OCI-M1 (cell line): ENCODE measurements around the gene TNK2.
"Not testable (repeated sequence)": the region's sequence is repeated elsewhere in the genome, so short reads cannot be mapped to it uniquely, and the experiment has no call there.

Source experiments
- DNase-seq: peaks from one replicate; lab custom pipeline; 2025; lab: John Stamatoyannopoulos, UW

Gene TNK2

DNA sequence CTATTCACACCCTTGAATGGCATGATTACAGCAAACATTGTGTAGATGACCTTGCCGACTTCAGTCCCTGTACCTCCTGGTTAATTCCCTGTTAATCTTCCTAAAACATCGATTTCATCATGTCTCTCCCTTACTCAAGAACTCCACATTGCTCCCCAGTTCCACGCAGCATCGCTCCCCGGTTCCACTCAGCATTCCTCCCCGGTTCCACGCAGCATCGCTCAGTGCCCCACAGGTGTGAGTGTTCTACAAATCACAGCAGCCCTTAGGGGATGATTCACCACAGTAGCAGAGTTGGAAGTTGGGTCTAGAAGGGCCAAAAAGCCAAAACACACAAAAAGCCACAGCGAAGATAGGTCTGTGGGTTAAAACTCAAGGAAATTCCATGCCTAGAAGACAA is 8.6 kb upstream of the TNK2 start:
- DNase-seq = no peak

GRCh38 chr3:195916291-195916690 is 7.9 kb upstream of the TNK2 start:
- no peak for DNase-seq

GRCh38 chr3:195914648-195915473 is 6.5 kb upstream of the TNK2 start:
- DNase-seq = no peak

DNA sequence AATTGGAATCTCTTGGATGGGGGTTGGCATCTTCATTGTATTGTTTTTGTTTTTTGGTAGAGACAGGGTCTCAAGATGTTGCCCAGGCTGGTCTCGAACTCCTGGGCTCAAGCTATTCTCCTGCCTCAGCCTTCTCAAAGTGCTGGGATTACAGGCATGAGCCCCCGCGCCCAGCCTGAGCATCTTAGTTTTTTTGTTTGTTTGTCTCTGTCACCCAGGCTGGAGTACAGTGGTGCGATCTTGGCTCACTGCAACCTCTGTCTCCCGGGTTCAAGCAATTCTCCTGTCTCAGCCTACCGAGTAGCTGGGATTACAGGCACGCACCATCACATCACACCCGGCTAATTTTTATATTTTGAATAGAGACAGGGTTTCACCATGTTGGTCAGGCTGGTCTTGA is 5.8 kb upstream of the TNK2 start:
- not testable (repeated sequence) for DNase-seq

DNA sequence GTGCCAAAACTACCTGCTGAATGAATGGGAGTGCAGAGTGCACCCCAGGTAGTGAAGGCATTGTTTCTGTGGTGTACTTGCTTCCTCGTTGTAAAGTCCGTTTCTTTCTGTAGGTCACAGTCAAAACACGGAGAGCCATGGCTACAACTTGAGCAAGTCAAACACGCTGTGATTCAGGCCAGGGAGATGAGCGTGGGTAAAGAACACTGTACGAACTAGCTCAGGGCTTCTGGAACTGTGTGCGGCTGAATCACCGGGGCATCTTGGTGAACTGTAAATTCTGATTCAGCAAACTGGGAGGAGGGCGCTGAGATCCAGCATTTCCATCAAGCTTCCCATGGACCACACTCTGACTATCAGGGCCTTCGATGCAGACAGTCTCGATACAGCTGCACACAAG is 5.0 kb upstream of the TNK2 start:
- no peak for DNase-seq

DNA sequence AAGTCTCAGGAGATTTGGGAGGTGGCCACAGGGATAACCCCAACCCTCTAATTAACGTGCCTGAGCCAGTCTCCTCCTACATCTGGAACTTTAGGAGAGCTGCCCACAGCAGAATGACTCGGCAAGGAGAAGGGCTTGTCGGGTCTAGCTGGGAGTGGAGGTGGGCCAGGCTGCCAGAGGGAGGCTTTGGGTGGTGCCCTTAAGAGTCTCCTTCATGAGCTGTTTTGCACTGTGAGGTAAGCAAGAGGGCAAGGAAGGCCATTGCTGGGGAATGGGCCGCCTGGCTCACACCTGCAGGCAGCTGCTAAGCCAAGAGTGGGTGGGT is 3.6 kb upstream of the TNK2 start:
- no peak for DNase-seq

DNA sequence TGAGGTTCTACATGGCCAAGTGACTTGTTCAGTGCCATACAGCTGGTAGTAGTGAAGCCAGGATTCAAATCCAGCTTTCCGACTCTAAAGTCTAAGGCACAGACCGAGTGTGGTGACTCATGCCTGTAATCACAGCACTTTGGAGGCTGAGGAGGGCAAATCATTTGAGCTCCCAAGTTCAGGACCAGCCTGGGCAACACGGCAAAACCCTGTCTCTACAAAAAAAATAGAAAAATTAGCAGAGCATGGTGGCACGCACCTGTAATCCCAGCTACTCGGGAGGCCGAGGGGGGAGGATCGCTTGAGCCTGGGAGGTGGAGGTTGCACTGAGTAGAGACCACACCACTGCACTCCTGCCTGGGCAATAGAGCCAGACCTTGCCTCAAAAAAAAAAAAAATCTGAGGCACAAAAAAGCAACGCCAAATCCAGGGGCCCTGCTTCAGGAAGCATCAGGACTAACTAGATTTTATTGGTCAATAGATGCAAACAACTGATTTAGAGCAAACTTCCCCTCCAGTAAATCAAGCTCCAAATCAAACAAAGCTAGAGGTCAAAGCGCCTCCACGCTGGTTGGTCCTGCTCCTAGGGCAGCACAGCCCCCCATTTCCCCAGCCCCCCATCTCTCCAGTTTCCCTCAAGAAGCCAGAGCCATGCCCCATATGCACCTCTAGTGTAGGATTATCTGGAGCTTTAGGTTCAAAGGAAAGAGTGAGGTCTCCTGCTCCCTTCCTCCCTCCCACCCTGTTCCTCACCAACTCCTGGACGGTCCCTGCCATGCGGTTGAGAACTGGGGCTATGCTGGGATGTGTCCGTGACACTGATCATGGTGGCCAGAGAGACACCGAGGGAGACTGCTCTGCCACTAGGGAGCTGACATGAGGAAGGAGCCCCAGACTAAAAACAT is 2.9 kb upstream of the TNK2 start:
- DNase-seq = no peak

DNA sequence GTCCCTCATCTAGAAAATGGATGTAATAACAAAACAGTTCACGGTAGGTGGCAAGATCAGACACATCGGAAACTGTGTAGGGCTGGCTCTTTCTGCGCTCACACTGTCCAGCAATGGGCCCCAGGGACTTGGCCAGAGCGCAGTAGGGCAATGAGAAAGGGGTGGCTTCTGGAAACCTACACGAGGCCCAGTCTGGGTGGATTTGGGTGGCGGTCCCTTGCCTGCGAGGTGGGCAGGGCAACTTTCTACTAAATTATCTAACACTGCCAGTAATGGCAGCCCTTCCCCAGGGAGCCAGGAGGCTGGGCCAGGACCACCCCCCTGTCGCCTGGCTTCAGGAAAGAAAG is 2.1 kb upstream of the TNK2 start:
- DNase-seq = no peak

- peak; percentile 70 for DNase-seq
These were observed 1.5 kb upstream of the TNK2 start for GRCh38 chr3:195909644-195910498.

DNA sequence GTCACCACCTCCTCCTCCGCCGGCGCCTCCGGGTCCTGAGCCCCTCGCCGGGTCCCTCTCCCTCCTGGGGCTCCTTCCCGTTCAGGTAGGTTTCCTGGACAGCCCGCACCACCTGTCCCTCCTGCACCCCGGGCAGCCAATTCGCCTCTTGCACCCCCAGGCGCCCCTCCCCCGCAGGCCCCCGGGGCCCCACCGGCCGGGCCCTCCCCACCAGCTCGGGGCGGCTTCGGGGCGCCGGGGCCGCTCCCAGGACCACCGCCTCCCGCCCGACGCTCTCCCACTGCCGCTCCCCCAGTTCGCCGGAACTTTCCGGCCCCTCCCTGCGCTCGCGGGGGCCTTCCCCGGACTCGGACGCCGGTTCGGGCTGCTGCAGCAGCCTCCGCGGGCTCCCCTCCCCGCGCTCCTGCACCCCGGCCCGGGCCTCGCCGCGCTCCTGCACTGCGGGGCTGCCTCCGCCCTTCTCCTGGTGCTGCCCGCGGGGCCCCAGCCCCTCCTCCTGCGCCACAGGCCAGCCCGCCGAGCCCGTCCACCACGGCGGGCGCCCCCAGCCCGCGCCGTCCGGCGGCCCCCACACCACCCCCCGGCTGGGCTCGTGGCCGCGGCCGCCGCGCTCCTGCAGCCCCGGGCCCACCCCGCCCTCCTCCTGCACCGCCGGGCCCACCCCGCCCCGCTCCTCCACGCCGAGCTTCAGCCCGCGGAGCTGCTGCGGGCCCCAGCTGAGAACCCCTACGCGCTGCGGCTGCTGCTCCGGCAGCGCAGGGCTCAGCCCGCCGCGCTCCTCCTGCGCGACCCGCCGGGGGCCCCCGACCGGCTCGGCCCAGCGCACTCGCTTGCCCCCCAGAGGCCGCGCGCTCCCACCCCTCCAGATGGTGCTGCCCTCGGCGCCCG is 587 bp upstream of the TNK2 start:
- DNase-seq = peak; percentile 29

- DNase-seq = no peak
These were observed 742 bp downstream of the TNK2 start for GRCh38 chr3:195907684-195907933.

DNA sequence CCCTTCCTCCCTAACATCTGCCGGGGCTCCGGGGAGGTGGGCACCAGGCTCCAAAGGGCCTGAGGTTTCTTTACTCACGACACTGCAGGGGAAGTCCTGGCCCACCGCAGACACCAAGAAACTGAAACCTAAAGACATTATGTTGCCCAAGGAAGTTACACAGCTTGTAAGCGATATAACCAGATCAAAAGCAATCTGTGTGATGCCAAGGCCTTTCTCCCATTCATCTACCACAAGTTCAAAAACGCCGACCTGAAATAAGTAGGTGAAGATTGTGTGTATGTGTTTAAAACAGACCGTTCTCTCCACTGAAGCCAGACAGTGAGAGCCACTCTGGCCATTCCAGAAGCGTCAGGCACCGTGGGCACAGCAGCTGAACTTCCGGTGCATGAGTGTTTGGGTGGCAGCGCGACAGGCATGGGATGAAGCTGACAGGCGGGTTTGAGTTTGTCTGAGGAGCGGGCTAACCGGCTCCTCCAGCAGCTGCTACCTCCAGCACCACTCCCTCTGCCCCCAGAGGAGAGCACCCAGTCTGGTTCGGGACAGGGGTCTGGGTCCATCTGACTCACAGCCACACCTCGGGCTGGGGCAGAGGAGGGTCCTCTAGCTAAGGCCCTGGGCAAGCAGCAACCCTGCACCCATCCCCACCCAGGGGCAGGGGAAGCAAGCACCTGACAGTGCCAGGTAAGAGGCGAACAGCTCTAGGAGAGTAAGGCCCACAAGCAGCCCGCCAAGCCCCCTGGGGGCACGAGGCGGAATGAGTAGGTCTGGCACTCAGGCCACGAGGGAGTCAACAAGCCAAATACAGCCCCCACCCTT is 1.3 kb downstream of the TNK2 start:
- peak; percentile 11 for DNase-seq

- peak; percentile 14 for DNase-seq
These were observed 2.1 kb downstream of the TNK2 start for GRCh38 chr3:195905970-195906864.

DNA sequence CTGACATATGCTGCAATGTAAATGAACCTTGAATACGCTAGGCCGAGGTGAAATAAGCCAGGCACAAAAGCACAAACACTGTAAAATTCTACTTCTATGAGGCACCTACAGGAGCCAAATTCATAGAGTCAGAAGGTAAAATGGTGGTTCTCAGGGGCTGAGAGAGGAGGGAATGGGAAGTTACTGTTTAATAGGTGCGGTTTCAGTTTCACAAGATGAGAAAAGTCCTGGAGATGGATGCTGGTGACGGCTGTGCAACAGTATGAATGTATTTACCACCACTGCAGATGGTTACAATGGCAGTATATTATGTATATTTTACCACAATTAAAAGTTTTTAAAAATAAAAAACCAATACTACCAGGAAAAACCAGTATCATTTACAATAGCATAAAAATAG is 4.0 kb downstream of the TNK2 start:
- no peak for DNase-seq

- no peak for DNase-seq
These were observed 4.4 kb downstream of the TNK2 start for GRCh38 chr3:195903950-195904290.

DNA sequence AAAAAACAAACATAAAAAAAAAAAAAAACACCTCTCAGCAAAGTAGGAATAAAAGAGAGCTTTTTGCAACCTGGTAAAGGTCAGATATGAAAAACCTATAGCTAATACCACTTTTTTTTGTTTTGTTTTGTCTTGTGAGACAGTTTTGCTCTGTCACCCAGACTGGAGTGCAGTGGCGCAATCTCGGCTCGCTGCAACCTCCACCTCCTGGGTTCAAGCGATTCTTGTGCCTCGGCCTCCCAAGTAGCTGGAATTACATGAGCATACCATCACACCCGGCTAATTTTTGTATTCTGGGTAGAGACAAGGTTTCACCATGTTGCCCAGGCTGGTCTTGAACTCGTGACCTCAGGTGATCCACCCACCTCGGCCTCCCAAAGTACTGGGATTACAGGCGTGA is 5.7 kb downstream of the TNK2 start:
- not testable (repeated sequence) for DNase-seq

GRCh38 chr3:195901836-195902585 is 6.3 kb downstream of the TNK2 start:
- not testable (repeated sequence) for DNase-seq

DNA sequence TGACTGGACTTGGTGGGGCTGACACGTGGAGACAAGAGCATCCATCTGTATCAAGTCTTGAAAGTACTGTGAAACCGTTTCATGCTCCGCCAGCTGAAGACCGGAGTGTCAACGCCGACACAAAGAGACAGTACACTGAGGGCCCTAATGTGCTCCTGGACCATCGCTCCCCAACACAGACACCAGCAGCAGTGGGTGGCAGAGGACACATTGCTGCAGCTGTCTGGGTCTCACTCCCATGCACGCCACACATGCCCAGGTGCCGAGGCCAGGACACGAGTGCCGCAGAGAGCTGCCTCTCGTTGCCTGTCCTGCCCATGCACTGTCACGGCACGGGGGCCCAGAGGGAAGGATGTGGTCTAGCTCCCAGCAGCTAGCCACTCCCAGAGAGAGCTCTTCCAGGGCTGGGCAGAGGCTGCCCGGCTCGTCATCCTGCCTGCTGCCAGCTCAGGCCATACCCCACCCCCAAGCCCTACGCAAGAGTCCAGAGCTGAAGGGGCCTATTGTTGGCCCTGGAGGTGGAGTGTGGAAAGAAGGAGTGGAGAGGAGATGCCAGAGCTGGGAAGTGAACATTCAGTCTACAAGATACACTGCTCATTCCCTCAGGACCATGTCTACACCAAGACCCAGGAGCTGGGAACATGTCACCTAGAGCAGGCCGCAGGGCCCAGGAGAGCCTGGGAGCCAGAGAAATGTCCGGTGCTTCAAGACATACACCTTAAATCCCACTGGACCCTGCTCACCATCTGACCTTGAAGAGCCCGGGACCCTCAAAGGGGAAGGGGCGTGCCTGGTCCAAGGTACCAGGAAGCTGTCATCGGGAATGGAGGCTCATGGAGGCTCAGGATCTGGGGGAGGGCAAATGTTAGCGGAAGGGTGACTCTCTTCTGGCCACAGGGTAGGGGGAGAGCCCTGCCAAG is 7.7 kb downstream of the TNK2 start:
- no peak for DNase-seq
